ENCODE results near the gene HNRNPU.
"Not testable (repeated sequence)": the region's sequence is repeated elsewhere in the genome, so short reads cannot be mapped to it uniquely, and the experiment has no call there.

The HNRNPU gene

DNA sequence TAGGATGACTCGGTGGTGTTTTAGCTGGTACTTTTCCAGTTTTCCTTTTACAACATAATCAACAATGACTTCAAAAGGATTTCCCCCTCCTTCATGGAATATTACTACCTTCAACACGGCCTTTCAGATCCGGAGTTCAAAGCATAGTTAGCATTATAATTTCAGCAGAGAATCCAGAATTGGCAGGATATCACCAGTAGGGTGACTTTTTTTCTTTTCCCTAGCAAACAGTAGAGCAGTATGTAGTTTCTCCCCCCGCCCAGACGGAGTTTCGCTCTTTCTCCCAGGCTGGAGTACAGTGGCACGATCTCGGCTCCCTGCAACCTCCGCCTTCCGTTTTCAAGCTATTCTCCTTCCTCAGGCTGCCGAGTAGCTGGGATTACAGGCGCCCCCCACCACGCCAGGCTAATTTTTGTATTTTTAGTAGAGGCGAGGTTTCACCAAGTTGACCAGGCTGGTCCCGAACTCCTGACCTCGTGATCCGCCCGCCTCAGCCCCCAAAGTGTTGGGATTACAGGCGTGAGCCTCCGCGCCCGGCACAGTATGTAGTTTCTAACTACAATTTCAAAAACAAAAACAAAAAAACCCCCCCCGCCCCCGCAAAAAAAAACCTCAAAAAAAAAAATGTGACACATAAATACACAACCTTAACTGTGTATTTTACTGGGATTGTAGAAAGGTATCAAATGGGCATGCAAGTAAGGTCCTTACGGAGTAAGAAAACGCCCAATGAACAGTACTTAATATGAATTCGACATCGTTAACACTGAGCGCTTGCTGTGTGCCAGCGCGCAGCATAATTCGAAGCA, 30.4 kb downstream of the HNRNPU start:
- H3K4me1 Mint-ChIP-seq: peaks cover 45% of the 10 kb centered on the region
- ATAC-seq (replicated peaks; ENCODE audit: extremely low read depth, poor library complexity, severe bottlenecking): peak; percentile 45
- peaks cover 5% of the 10 kb centered on the region for H3K9me3 Mint-ChIP-seq
- peak overlapping the region; percentile 98 for H3K27ac Mint-ChIP-seq (ENCODE audit: low read depth)
- peaks cover 31% of the 10 kb centered on the region for H3K36me3 Mint-ChIP-seq (ENCODE audit: insufficient read depth)
- DNase-seq (ENCODE audit: low spot score in 2 of 2): peak; percentile 17 to 29
- H3K4me3 Mint-ChIP-seq: peak overlapping the region; percentile 92
- no peaks in the 10 kb centered on the region for H3K27me3 Mint-ChIP-seq

DNA sequence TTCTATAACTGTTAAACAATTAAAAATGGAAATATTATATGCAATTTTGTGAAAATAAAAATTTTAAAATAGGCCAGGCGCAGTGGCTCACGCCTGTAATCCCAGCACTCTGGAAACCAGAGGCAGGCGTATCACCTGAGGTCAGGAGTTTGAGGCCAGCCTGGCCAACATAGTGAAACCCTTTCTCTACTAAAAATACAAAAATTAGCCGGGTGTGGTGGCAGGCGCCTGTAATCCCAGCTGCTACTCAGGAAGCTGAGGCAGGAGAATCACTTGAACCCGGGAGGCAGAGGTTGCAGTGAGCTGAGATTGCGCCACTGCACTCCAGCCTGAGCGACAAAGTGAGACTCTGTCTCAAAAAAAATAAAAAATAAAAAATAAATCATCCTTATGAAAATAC, 31.1 kb downstream of the HNRNPU start:
- H3K27me3 Mint-ChIP-seq; H3K9me3 Mint-ChIP-seq; DNase-seq (ENCODE audit: low spot score in 2 of 2); ATAC-seq (replicated peaks; ENCODE audit: extremely low read depth, poor library complexity, severe bottlenecking): not testable (repeated sequence)
- H3K4me1 Mint-ChIP-seq: peaks cover 39% of the 10 kb centered on the region
- peak overlapping the region; percentile 92 for H3K4me3 Mint-ChIP-seq
- H3K36me3 Mint-ChIP-seq (ENCODE audit: insufficient read depth): peaks cover 28% of the 10 kb centered on the region
- peak overlapping the region; percentile 98 for H3K27ac Mint-ChIP-seq (ENCODE audit: low read depth)

DNA sequence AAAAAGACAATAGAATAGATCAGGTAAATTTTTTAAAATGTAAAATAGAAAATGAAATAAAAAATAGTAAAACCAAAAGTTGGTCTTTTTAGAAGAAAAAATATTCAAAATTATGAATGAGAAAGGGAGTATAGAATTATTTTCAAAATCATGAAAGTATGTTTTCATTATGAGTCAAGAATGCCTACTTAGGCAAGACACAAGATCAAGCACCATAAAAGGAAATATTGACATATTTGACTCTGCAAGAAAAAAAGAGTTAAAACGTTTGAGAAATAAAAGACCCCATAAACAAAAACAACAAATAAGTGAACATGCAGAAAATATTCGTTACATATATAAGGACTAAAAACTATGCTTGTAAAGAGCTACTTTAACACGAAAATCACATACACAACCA, 33.7 kb downstream of the HNRNPU start:
- Mint-ChIP-seq H3K4me3 (no peak overlapping the region), H3K9me3 (no peaks in the 10 kb centered on the region), H3K36me3 (ENCODE audit: insufficient read depth) (peaks cover 18% of the 10 kb centered on the region), H3K4me1 (peaks cover 15% of the 10 kb centered on the region), H3K27me3 (no peaks in the 10 kb centered on the region), H3K27ac (ENCODE audit: low read depth) (no peak overlapping the region)
- no peak for ATAC-seq (replicated peaks; ENCODE audit: extremely low read depth, poor library complexity, severe bottlenecking)
- no peak for DNase-seq (ENCODE audit: low spot score in 2 of 2)

DNA sequence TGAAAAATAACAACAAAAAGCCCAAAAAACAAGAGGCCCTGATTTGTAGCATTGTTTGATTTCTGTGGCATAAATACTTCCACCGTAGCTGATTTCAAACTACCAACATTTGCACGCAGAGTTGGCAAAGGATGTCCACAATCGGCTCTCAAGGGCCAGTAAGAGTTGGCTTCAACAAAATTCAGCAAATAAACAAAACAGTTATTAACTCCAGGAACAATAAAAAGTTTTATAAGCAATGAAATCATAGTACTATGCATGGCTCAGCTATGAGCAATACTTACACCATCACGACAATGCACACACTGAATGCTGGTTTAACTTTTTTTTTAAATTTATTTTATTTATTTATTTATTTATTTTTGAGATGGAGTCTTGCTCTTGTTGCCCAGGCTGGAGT, 37.6 kb downstream of the HNRNPU start:
- ATAC-seq (replicated peaks; ENCODE audit: extremely low read depth, poor library complexity, severe bottlenecking): no peak
- DNase-seq (ENCODE audit: low spot score in 2 of 2): no peak
- Mint-ChIP-seq H3K9me3 (no peaks in the 10 kb centered on the region), H3K27ac (ENCODE audit: low read depth) (no peak overlapping the region), H3K36me3 (ENCODE audit: insufficient read depth) (no peaks in the 10 kb centered on the region), H3K4me1 (no peaks in the 10 kb centered on the region), H3K4me3 (no peak overlapping the region), H3K27me3 (no peaks in the 10 kb centered on the region)

DNA sequence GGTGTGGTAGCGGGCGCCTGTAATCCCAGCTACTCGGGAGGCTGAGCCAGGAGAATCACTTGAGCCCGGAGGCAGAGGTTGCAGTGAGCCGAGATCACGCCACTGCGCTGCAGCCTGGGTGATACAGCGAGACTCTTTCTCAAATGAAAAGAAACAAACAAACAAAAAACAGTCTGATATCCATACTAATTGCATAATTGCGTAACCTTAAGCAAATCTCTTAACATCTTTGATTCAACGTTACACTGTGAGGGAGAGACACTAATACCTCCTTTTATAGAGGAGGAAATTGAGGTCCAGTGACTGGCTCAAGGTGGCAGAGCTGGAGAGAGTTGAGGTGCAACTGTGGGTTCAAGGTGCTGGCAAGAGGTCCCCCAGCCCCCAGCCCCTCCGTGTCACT, 41.5 kb downstream of the HNRNPU start:
- Mint-ChIP-seq H3K9me3 (no peaks in the 10 kb centered on the region), H3K27me3 (peaks cover 2% of the 10 kb centered on the region), H3K4me1 (no peaks in the 10 kb centered on the region), H3K27ac (ENCODE audit: low read depth) (no peak overlapping the region), H3K4me3 (no peak overlapping the region), H3K36me3 (ENCODE audit: insufficient read depth) (no peaks in the 10 kb centered on the region)
- DNase-seq (ENCODE audit: low spot score in 2 of 2): no peak
- ATAC-seq (replicated peaks; ENCODE audit: extremely low read depth, poor library complexity, severe bottlenecking): no peak

DNA sequence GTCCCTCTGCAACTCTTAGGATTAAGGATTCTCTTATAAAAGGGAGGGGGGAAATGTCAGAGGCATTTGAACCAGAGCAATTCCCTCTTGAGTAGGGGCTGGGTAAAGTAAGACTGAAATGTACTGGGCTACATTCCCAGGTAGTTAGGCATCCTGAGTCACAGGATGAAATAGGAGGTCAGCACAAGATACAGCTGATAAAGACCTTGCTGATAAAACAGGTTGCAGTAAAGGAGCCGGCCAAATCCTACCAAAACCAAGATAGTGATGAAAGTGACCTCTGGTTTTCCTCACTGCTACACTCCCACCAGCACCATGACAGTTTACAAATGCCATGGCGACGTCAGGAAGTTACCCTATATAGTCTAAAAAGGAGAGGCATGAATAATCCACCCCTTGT, 43.2 kb downstream of the HNRNPU start:
- Mint-ChIP-seq H3K4me3 (no peak overlapping the region), H3K27me3 (peaks cover 16% of the 10 kb centered on the region), H3K27ac (ENCODE audit: low read depth) (no peak overlapping the region), H3K4me1 (no peaks in the 10 kb centered on the region), H3K36me3 (ENCODE audit: insufficient read depth) (no peaks in the 10 kb centered on the region), H3K9me3 (no peaks in the 10 kb centered on the region)
- ATAC-seq (replicated peaks; ENCODE audit: extremely low read depth, poor library complexity, severe bottlenecking): no peak
- DNase-seq (ENCODE audit: low spot score in 2 of 2): no peak

DNA sequence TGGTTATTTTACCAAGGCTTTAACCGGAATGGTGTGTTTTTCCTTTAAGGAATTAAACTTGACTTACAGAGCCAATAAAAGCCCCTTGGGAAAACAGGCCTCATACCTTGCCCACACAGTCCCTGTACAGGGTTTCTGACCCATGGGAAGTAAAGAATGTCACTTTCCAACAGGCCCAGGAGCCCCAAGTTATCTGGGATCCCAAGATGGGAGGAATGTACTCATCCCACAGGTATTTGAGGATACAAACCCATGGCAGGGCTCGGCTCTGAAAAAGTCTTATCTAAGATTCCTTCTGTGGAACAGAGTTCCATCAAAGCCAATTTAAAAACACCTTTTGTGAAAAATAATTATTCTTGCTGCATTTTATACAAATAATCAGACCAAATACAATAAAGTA, 44.2 kb downstream of the HNRNPU start:
- Mint-ChIP-seq H3K36me3 (ENCODE audit: insufficient read depth) (no peaks in the 10 kb centered on the region), H3K27ac (ENCODE audit: low read depth) (no peak overlapping the region), H3K4me3 (no peak overlapping the region), H3K27me3 (peaks cover 16% of the 10 kb centered on the region), H3K4me1 (no peaks in the 10 kb centered on the region), H3K9me3 (no peaks in the 10 kb centered on the region)
- ATAC-seq (replicated peaks; ENCODE audit: extremely low read depth, poor library complexity, severe bottlenecking) (no peak), DNase-seq (ENCODE audit: low spot score in 2 of 2) (no peak)

DNA sequence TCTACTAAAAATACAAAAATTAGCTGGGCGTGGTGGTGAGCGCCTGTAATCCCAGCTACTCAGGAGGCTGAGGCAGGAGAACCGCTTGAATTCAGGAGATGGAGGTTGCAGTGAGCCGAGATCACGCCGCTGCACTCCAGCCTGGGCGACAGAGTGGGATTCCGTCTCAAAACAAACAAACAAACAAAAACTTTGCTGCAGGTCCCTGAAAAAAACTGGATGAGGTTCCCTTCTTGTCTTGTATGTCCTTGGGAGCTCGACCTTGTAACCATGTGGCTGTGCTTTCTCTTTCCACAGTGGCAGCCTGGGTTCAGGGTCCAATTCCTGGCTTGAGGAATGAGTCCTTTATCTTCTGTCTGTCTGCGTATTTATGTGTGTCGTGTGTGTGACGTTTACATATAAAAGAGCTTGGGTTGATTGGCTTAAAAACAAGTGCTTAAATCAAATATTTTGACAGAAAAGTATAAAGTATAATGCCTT, 46.9 kb downstream of the HNRNPU start:
- no peaks in the 10 kb centered on the region for H3K36me3 Mint-ChIP-seq (ENCODE audit: insufficient read depth)
- ATAC-seq (replicated peaks; ENCODE audit: extremely low read depth, poor library complexity, severe bottlenecking) (no peak), DNase-seq (ENCODE audit: low spot score in 2 of 2) (no peak)
- no peaks in the 10 kb centered on the region for H3K9me3 Mint-ChIP-seq
- H3K4me3 Mint-ChIP-seq: no peak overlapping the region
- H3K4me1 Mint-ChIP-seq: no peaks in the 10 kb centered on the region
- no peak overlapping the region for H3K27ac Mint-ChIP-seq (ENCODE audit: low read depth)
- peaks cover 27% of the 10 kb centered on the region for H3K27me3 Mint-ChIP-seq

DNA sequence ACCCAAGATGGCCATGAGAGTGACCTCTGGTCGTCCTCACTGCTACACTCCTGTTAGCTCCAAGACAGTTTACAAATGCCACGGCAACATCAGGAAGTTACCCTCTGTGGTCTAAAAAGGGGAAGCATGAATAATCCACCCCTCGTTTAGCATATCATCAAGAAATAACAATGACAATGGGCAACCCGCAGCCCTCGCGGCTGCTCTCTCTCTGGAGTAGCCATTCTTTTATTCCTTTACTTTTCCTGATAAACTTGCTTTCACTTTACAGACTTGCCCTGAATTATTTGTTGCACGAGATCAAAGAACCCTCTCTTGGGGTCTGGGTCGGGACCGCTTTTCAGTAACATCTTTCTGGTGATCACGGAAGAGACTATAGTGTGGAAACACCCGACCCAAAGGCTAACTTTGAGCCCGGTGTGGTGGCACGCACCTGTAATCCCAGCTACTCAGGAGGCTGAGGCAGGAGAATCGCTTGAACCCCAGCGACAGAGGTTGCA, 48.7 kb downstream of the HNRNPU start:
- no peaks in the 10 kb centered on the region for H3K36me3 Mint-ChIP-seq (ENCODE audit: insufficient read depth)
- ATAC-seq (replicated peaks; ENCODE audit: extremely low read depth, poor library complexity, severe bottlenecking) (no peak), DNase-seq (ENCODE audit: low spot score in 2 of 2) (no peak)
- no peak overlapping the region for H3K27ac Mint-ChIP-seq (ENCODE audit: low read depth)
- no peak overlapping the region for H3K4me3 Mint-ChIP-seq
- H3K4me1 Mint-ChIP-seq: no peaks in the 10 kb centered on the region
- H3K27me3 Mint-ChIP-seq: peaks cover 41% of the 10 kb centered on the region
- H3K9me3 Mint-ChIP-seq: no peaks in the 10 kb centered on the region

DNA sequence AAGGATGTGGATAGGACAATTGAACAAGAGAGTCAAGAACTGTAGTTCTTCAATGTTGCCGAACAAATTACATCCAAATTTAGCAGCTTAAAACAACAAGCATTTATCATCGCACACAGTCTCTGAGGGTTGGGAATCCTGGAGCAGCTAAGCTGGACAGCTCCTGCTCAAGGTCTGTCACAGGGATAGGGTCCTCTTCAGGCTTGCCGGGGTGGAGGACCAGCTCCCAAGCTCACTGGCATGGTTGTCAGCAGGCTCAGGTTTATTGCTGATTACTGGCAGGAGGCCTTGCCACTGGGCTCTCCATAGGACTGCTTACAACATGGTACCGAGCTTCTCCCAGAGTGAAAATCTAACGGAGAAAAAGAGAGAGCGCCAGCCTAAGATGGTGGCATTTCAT, 51.0 kb downstream of the HNRNPU start:
- ATAC-seq (replicated peaks; ENCODE audit: extremely low read depth, poor library complexity, severe bottlenecking) (no peak), DNase-seq (ENCODE audit: low spot score in 2 of 2) (no peak)
- Mint-ChIP-seq H3K36me3 (ENCODE audit: insufficient read depth) (no peaks in the 10 kb centered on the region), H3K4me3 (no peak overlapping the region), H3K4me1 (no peaks in the 10 kb centered on the region), H3K9me3 (no peaks in the 10 kb centered on the region), H3K27ac (ENCODE audit: low read depth) (no peak overlapping the region), H3K27me3 (peaks cover 52% of the 10 kb centered on the region)

DNA sequence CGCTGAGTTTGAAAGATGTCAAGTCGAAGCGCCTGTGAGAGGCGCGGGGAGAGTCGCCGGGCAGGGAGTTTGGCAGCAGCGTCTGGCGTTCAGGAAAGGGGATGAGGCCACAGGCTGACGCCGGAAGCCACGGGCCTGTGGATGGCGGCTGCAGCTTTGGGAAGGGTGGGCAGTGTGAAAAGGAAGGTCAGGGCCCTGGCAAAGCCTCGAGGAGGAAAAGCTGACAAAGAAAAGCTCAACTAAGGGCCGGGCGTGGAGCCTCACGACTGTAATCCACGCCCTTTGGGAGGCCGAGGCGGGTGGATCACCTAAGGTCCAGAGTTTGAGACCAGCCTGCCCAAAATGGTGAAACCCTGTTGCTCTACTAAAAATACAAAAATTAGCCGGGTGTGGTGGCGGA, 54.1 kb downstream of the HNRNPU start:
- Mint-ChIP-seq H3K27ac (ENCODE audit: low read depth) (peak overlapping the region; percentile 61), H3K36me3 (ENCODE audit: insufficient read depth) (no peaks in the 10 kb centered on the region), H3K4me1 (no peaks in the 10 kb centered on the region), H3K9me3 (no peaks in the 10 kb centered on the region), H3K27me3 (peaks cover 36% of the 10 kb centered on the region), H3K4me3 (no peak overlapping the region)
- ATAC-seq (replicated peaks; ENCODE audit: extremely low read depth, poor library complexity, severe bottlenecking) (no peak), DNase-seq (ENCODE audit: low spot score in 2 of 2) (no peak)

DNA sequence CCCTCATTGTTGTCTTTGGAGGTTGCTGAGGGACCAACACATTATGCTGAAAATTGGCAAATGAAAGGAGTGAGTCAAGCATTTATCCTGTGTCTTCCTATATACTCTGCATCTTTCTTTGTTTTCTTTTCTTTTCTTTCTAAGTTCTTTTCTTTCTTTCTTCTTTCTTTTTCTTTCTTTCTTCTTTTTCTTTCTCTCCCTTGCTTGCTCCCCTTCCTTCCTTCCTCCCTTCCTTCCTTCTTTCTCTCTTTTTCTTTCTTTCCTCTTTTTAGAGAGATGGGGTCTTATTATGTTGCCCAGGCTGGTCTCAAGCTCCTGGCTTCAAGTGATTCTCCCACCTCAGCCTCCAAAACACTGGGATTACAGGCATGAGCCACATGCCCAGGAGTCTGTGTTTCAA, 57.2 kb downstream of the HNRNPU start:
- Mint-ChIP-seq H3K36me3 (ENCODE audit: insufficient read depth) (no peaks in the 10 kb centered on the region), H3K4me3 (no peak overlapping the region), H3K27me3 (peaks cover 25% of the 10 kb centered on the region), H3K9me3 (no peaks in the 10 kb centered on the region), H3K4me1 (no peaks in the 10 kb centered on the region), H3K27ac (ENCODE audit: low read depth) (no peak overlapping the region)
- no peak for ATAC-seq (replicated peaks; ENCODE audit: extremely low read depth, poor library complexity, severe bottlenecking)
- DNase-seq (ENCODE audit: low spot score in 2 of 2): no peak

DNA sequence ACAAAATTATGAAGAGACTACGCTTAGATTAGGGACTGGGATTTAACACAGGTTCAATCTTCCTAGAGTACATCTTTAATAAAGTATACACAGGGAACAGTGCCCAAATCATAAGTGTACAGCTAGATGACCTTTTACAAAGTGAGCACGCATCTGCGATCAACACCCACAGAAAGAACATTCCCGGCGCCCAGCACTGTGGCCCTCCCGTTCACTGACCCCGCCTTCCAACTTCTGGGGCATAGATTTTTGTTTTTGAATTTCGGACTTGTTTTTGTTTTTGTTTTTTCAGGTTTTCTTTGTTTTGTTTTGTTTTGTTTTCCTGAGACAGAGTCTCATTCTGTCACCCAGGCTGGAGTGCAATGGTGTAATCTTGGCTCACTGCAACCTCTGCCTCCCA, 59.5 kb downstream of the HNRNPU start:
- no peaks in the 10 kb centered on the region for H3K9me3 Mint-ChIP-seq
- H3K36me3 Mint-ChIP-seq (ENCODE audit: insufficient read depth): no peaks in the 10 kb centered on the region
- H3K4me3 Mint-ChIP-seq: no peak overlapping the region
- peaks cover 3% of the 10 kb centered on the region for H3K27me3 Mint-ChIP-seq
- no peak for ATAC-seq (replicated peaks; ENCODE audit: extremely low read depth, poor library complexity, severe bottlenecking)
- no peaks in the 10 kb centered on the region for H3K4me1 Mint-ChIP-seq
- no peak for DNase-seq (ENCODE audit: low spot score in 2 of 2)
- H3K27ac Mint-ChIP-seq (ENCODE audit: low read depth): no peak overlapping the region

Data from central memory CD8-positive, alpha-beta T cell (primary cell).